GM19099 (cell line): ENCODE data around the gene VDAC1.
A peak's percentile ranks its signal among the peaks of the same experiment; 100 is the strongest.

Experiments used
- POLR2A ChIP-seq: IDR thresholded peaks from 3 replicates; pipeline ENCODE4 v1.6.1; 2011; ENCODE audit warnings: low read depth; ENCODE audit not compliant: insufficient read length; ENCODE audit errors: extremely low read depth

The VDAC1 gene

DNA sequence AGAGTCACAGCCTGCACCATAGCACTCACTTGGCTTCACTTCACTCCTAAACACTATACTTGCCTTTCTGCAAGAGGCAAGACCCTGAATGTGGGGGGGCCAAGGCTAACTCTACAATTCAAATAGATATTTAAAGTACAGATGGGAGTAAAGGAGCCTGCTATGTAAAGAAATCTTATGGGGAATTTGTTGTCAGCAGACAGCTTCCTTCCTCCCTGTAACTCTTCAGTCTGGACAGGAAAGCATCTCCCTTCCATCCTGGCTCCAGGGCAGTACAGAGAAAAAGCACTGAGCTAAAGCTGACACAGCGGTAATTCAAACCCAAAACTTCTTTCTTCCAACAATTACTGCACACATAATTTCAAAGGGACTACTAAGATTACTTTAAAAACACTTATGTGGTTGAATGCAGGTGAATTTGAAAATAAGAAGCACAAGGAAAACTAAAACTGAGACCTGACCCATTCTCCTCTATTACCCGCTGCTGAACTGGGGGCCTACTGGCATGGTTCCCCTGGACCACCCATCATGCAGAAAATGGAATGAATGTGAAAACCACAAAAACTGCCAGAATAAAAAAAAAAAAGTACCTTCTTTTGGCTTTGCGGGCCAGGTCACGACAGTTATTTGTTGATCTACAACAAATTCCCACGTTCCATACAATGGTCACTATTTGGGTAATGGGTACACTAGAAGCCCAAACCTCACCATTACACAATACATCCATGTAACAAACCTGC lies 13.4 kb downstream of the VDAC1 start:
- no peak for TF ChIP-seq POLR2A

DNA sequence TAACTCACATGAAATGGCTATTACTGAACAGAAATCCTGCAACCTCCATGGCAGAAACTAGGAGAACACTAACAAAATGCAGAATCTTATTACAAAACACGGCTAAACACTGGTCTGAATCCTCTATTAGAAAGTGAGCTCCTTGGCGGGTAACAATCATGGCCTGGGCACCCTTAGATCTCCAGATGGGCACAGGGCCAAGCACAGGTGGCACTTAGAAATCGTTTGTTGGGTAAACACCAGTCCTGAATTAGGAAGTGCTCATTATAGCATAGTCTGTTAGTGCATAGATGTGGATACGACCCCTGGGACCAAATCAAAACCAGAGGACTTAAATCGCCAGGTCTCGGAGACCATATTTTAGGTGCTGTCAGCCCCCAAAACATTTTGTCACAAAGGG lies 14.4 kb downstream of the VDAC1 start:
- TF ChIP-seq POLR2A: no peak

DNA sequence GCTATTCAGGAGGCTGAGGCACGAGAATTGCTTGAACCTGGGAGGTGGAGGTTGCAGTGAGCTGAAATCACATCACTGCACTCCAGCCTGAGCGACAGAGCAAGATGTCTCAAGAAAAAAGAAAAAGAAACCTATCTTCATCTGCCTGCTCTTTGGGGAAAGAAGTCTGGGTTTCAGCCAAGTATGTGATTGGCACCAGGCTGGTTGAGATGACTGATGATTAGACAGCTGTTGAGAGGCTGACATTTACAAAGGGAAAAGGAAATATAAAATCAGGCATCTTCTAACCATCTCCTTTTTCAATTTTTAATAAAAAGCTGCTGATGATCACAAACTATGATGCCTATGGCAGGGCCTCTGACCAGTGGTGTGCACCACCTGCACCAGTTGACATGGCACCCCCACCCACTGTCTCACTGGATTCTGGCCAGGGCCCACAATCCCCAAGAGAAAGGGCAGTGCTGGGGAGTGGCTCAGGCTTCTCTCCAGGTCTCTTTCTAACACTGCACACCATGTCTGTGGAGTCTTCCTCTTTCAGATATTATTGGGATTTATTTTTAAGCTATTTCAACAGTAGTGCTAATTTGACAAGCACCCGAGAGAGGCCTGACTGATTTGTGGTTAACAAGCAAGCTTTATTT lies 19.1 kb downstream of the VDAC1 start:
- TF ChIP-seq POLR2A: no peak

DNA sequence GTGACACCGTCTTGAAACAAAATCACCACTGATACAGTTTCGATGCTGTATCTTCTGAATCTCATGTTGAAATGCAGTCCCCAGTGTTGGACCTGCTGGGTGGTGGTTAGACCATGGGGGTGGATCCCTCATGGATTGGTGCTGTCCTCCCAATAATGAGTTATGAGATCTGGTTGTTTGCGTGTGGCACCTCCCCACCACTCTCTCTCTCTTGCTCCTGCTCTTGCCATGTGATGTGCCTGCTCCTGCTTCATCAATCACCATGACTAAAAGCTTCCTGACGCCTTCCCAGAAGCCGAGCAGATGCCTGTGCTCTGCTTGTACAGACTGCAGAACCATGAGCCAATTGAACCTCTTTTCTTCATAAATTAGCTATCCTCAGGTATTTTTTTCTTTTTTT lies 21.1 kb downstream of the VDAC1 start:
- TF ChIP-seq POLR2A: no peak

DNA sequence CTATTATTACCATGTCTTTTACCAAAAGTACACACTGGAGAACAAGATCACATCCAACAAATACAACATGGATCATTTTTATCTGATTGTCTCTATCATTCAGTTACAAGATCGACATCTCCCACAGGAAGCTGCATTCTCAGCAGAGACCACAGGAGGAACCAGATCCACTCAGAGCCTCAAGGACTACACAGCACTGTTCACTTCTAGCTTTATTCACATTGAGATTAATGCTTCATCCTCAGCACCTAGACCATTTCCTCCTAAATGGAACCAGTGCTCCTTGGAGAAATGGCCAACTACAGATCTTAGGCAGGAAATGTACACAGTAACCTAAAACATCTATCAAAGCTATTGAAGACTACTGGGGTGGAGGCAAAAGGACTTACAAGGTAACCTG lies 23.1 kb downstream of the VDAC1 start:
- TF ChIP-seq POLR2A: no peak

DNA sequence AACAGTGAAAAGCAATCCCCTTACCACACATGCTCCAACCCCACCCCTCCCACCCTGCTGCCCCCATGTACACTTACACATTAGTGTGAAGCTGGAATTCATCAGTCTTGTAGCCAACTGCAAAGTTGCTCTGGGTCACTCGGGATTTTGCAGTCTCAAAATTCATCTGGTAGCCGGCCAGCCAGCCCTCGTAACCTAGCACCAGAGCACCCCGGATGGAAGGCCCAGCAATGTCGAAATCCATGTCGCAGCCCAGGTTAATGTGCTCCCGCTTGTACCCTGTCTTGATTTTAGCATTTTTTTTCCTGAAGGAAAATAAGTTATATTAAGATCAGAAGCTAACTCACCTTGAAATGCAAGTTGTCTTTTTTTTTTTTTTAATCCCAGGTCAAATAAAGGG lies 24.1 kb downstream of the VDAC1 start:
- no peak for TF ChIP-seq POLR2A

DNA sequence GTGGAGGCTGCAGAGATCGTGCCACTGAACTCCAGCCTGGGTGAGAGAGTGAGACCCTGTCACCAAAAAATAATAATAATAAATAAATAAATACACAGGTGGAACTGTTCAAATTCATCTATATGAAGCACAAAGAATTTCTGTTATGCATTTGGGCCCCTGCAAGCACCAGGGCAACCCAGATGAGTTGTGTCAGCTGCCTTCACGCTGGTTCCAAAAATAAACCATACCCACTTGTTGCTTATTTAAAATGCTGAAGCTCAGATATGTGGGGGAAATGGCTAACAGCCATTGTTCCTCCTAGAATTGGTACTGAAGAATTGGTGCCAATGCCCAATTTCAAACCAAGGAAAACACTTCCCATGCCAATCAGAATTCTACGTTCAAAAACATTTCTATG lies 25.8 kb downstream of the VDAC1 start:
- no peak for TF ChIP-seq POLR2A

DNA sequence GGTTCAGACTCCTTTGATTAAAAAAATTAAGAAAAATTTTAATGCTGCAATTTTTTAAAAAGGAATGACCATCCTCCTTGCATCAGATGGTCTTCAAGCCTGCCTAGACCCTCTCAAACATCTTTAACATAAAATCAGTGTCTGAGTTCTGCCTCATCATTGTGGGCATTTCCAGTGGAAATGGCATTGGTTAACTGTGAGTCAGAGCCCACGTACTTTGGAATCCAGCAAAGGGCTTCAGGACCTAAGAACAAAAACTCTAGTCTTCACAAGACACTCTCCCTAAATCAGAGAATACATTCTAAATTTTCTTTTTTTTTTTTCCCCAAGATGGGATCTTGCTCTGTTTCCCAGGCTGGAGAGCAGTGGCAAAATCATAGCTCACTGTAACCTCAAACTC lies 26.9 kb downstream of the VDAC1 start:
- TF ChIP-seq POLR2A: no peak

DNA sequence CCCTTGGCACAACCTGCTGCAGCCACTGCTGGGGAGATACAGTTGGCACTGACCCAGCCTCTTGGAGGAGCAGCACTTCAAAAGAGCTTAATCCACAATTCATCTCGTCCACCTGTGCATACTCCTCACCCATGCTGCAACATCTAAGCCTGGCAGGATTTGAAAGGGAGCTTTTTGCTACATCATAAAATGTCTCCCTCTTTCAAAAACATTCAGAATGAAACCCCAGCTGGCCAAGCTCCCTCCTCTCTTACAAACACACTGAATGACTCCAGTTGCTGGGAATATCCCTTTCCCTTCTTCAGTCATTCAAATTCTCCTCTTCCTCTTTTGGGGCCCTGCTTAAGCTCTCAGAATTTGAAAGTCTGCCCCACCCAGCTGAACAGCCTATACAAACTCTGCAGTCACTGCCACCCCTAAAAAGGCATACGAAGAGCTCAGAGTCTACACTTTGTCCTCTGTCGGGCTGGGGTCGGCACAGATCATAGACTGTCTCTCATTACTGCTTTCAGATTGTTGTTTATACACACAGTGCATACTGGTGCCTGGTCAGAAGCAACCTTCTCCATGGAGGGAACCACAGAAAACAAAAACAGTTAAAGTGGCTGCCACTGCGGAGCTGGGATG lies 27.5 kb downstream of the VDAC1 start:
- no peak for TF ChIP-seq POLR2A

DNA sequence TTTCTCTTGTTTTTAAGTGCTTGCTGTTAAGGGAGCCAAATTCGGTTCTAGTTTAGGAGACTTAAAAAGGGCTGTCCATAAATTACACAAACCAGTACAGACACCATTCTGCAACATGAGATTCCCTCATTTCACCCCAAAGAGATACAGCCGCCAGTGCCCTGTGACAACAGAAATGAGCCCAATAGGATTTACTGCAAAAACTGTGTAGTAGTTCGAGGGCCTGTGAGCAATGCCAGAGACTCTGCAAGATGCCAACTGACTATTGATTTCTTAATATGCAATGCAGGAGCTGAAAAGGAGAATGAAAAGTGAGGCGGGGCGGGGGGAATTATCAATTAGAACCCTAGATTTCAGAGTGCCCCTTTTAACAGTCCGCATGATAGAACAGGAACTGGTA lies 30.6 kb downstream of the VDAC1 start:
- TF ChIP-seq POLR2A: no peak

DNA sequence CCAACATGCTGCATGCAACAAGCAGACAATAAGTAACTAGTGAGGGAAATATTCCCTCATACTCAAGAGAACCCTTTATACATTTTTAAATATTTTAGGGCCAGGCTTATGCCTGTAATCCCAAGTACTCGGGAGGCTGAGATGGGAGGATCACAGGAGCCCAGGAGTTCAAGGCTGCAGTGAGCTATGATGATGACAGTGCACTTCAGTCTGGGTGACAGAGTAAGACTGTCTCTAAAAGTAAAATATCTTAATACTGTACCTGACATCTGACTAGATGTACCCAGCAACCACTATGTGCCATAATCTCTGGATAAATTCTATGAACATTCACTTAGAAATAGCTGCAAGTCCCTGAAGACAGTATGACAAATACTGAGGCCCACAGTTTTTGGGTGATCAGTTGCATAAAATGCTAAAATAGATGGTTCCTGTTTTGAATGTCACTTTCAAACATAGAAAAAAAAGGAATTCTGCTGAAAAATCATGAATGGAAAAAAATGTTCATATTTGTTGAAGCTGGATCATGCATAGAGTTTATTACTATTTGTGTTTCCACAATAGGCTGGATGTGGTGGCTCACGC lies 34.4 kb downstream of the VDAC1 start:
- TF ChIP-seq POLR2A: no peak

DNA sequence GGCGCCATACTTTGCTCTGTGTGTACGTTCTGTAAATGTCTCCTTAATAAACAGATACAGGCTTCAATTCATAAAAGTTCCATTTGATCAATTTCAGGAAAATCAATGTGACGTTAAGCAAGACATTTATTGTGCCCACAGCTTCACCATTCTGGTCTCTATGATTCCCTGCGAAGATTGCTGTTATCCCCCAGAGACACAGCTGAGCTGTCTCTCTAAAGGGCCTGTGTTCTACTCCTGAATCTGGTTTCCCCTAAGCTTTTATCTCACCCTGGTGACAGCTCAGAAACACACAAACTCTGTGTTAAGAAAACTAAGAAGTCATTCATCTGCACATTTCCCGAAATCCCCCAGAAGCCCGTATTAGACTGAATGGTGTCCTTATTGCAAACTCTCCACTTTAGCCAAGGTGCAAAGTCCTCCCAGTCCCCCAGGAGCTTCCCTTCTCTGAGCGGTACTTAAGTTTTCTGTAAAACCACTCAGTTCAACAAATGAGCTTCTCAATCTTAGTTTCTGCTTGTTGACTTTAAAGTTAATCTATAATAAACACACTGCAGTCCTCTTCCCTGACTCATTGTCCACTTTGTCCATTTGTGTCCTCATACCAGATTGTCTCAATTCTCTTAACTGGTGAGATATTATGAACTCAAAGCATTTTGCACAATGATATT lies 35.0 kb downstream of the VDAC1 start:
- TF ChIP-seq POLR2A: no peak

DNA sequence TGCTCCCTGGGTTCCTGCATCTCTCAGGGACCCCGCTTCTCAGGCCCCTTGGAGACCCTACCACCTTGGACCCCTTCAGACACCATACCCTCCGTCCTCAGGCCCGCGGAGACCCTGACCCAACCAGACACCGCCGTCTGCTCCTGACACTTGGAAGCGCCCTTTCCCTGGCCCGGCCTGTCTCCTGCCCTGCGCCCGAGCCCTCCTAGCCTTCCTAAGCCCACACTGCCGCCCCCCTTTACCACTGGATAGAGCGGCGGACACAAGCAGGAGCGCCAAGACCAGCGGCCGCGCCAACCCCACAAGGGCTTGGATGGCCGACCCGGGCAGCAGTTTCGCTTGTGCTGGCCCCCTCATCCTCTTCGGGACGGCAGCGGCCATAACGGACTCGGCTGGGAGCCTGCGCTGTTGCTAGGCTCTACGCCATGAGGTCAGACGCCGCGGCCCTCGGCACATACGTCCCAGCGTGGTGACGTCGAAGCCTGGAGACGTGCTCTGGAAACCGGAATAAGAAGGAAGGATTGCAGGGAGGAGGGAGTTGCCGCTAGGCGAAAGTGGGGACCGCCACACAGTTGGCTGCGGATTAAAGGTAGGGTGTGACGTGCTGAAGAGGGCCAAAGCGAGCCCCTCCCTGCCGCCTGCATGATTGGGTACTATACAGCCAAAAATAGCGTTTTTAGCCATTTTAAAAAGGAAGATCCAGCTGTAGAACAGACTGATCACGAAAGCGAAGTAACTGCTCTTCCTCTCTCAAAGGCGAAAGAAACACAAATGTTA lies 36.4 kb downstream of the VDAC1 start, which contains the start of gene C5orf15:
C5orf15 (minus strand) TSS at position 422 of the 777 bp plus-strand sequence; CDS start at position 381, 41 bp downstream.
- peak; percentile 82 for TF ChIP-seq POLR2A

DNA sequence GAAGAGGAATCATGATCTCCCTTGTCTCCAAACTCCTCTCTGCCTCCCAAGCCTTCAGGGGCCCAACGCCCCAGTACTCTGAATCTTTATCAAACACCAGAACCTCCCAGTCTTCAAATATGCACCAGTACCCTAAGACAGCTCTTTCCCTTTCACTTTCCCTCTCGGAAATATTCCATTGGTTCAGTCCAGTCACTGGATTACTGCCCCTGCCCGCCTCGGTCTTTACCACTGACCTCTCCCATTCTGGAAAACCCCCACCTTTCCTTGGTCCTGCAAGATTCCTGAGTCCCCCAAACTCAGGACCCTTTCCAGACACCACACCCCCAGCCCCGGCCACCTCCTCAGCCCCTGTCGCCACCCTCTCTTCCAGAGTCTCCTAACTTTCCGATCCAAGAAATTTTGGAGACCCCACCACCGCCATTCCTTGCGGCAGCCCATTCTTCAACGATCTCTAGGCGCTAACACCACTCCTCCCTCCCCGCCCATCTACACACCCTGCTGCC lies 37.0 kb downstream of the VDAC1 start:
- TF ChIP-seq POLR2A: no peak
